ENCODE data around the gene RAB7B.

GRCh38 chr1:206040328-206040727, 37.1 kb upstream of the RAB7B start:
- TF ChIP-seq CTCF (IDR thresholded peaks at IDR 0.05) (no peak), POLR2A (IDR thresholded peaks at IDR 0.05) (no peak)

All from right lobe of liver (tissue), 4 donors.